Endothelial cell of umbilical vein (primary cell): ENCODE data around the gene LCE3D. TPM values are rescaled to one million over a fixed set of nuclear protein-coding genes. Genes with fewer than 3 reads are reported as not detected.

Experiments used
- BruUV-seq: library from RNA; stranded (reverse); fragments of 400-500 nt; replicated peaks from 2 replicates; lab custom pipeline; 2021; lab: Mats Ljungman, UMichigan
- CTCF ChIA-PET: fragments of 300-600, 350-600 bp; sonication (Branson Sonifier 250); formaldehyde crosslinking; loops from one replicate; lab custom pipeline; 2021; ENCODE audit warnings: antibody characterized with exemption, inconsistent platforms; lab: Charles Lee
- POLR2A ChIA-PET: fragments of 300-600, 350-600 bp; sonication (Branson Sonifier 250); formaldehyde crosslinking; loops from one replicate; lab custom pipeline; 2021; ENCODE audit warnings: antibody characterized with exemption, inconsistent platforms; lab: Charles Lee
- DNase-seq: peaks from one replicate; pipeline ENCODE4 v3.0.0-alpha.2; 2011; ENCODE audit warnings: low read depth, low spot score
- FAIRE-seq: peaks from 2 replicates; lab custom pipeline; 2011; peaks lifted over from hg19 to GRCh38; lab: Jason Lieb, UNC
- H2AFZ ChIP-seq: 2 replicates; pipeline ENCODE4 v1.6.0; 2012; ENCODE audit warnings: low read depth, low read length, control low read depth, inconsistent platforms
- H3K27ac ChIP-seq: 2 replicates; pipeline ENCODE4 v1.5.1; 2011; ENCODE audit warnings: low read depth, mild to moderate bottlenecking, control low read depth, low read length, moderate library complexity; ENCODE audit not compliant: insufficient read depth
- H3K27me3 ChIP-seq, 2 experiments: 2 replicates each; pipeline versions ENCODE4 v1.6.0 to v1.6.1; 2011; ENCODE audit warnings: low read length in 2 of 2, mixed read lengths in 1 of 2; ENCODE audit not compliant: control insufficient read depth in 2 of 2, insufficient read depth in 2 of 2
- H3K36me3 ChIP-seq, 2 experiments: 2 replicates in 1 of 2; 3 replicates in 1 of 2; pipeline ENCODE4 v1.5.1; 2011; ENCODE audit warnings: low read length in 2 of 2, mild to moderate bottlenecking in 1 of 2, moderate library complexity in 1 of 2; ENCODE audit not compliant: control insufficient read depth in 2 of 2, insufficient read depth in 2 of 2; ENCODE audit errors: extremely low read depth in 1 of 2
- H3K4me1 ChIP-seq: 3 replicates; pipeline ENCODE4 v1.5.1; 2011; ENCODE audit warnings: mild to moderate bottlenecking, low read length; ENCODE audit not compliant: control insufficient read depth, insufficient read depth; ENCODE audit errors: extremely low read depth
- H3K4me2 ChIP-seq: 2 replicates; pipeline ENCODE4 v1.6.1; 2011; ENCODE audit warnings: low read length, control low read depth, mixed read lengths; ENCODE audit not compliant: insufficient read depth
- H3K4me3 ChIP-seq, 3 experiments: fragments of 200-600 bp in 1 of 3; sonication (generic), shearing (Covaris generic) in 1 of 3; replicated peaks in 1 of 3; 2 replicates each; pipeline ENCODE4 v1.5.1; 2011 to 2016; ENCODE audit warnings: control low read depth in 3 of 3, low read length in 3 of 3, mild to moderate bottlenecking in 2 of 3, inconsistent platforms in 1 of 3, low read depth in 1 of 3, moderate library complexity in 1 of 3; ENCODE audit not compliant: insufficient read depth in 1 of 3
- H3K79me2 ChIP-seq: 2 replicates; pipeline ENCODE4 v1.6.0; 2012; ENCODE audit warnings: low read length, inconsistent platforms; ENCODE audit not compliant: control insufficient read depth, insufficient read depth
- H3K9ac ChIP-seq: replicated peaks from 2 replicates; pipeline ENCODE3; 2011; ENCODE audit warnings: low read length, control low read depth; ENCODE audit not compliant: insufficient read depth; ENCODE audit errors: extremely low read depth
- H3K9me1 ChIP-seq: replicated peaks from 3 replicates; pipeline ENCODE4 v1.6.0; 2011; ENCODE audit warnings: mild to moderate bottlenecking, low read length; ENCODE audit not compliant: control insufficient read depth, insufficient read depth; ENCODE audit errors: extremely low read depth
- H3K9me3 ChIP-seq: replicated peaks from 2 replicates; pipeline ENCODE4 v1.5.1; 2012; ENCODE audit warnings: low read length, inconsistent platforms; ENCODE audit not compliant: control insufficient read depth, insufficient read depth
- H4K20me1 ChIP-seq: replicated peaks from 2 replicates; pipeline ENCODE3; 2011; ENCODE audit warnings: mild to moderate bottlenecking, low read length; ENCODE audit not compliant: control insufficient read depth, insufficient read depth; ENCODE audit errors: extremely low read depth
- EZH2 ChIP-seq: IDR thresholded peaks from 2 replicates; pipeline ENCODE4 v1.6.1; 2012; ENCODE audit warnings: borderline replicate concordance, low read depth, mild to moderate bottlenecking, moderate library complexity, low read length, inconsistent platforms; ENCODE audit not compliant: severe bottlenecking
- FOS ChIP-seq: IDR thresholded peaks from 2 replicates; pipeline ENCODE4 v1.6.1; 2011; ENCODE audit warnings: mild to moderate bottlenecking, low read length, moderate library complexity, borderline replicate concordance; ENCODE audit not compliant: insufficient read depth
- GATA2 ChIP-seq: IDR thresholded peaks from 2 replicates; pipeline ENCODE4 v1.7.0; 2011; ENCODE audit warnings: low read depth, mild to moderate bottlenecking, moderate library complexity, mixed read lengths, low read length; ENCODE audit not compliant: insufficient read length, insufficient read depth
- JUN ChIP-seq: IDR thresholded peaks from 2 replicates; pipeline ENCODE4 v1.6.1; 2011; ENCODE audit warnings: borderline replicate concordance, low read depth; ENCODE audit not compliant: insufficient read length, insufficient read depth
- MYC ChIP-seq: IDR thresholded peaks from one replicate; pipeline ENCODE4 v1.6.1; 2011; ENCODE audit warnings: mild to moderate bottlenecking, low read depth, low read length
- POLR2A ChIP-seq: IDR thresholded peaks from 2 replicates; pipeline ENCODE4 v1.6.1; 2012; ENCODE audit warnings: low read depth, mild to moderate bottlenecking, control low read depth, low read length
- POLR2AphosphoS5 ChIP-seq: IDR thresholded peaks from 2 replicates; pipeline ENCODE4 v1.6.1; 2012; ENCODE audit warnings: low read depth, mild to moderate bottlenecking, control low read depth, low read length, moderate library complexity; ENCODE audit not compliant: insufficient read depth
- dilution Hi-C: fragments of 300-500 bp; cut with MboI; formaldehyde crosslinking; loops from one replicate; pipeline ENCODE4 v1.15.0; 2019; ENCODE audit warnings: low sequenced_read_pairs; ENCODE audit not compliant: extremely low pct_ligation_motif_present
- intact Hi-C: fragments of 100-400 bp; cut with micrococcal nuclease; formaldehyde crosslinking; loops from one replicate; pipeline ENCODE4 v1.10.0; 2022
- polyA plus RNA-seq, 4 experiments: library from polyadenylated mRNA; depleted of rRNA in 3 of 4; stranded (reverse) in 3 of 4; unstranded in 1 of 4; fragments of >200 nt; gene quantifications; 2 replicates each; pipeline versions ENCODE4 v1.2.1 to v1.2.3, GENCODE V29; 2011 to 2012; ENCODE audit warnings: missing spikeins in 1 of 4
- total RNA-seq: library from RNA; stranded (reverse); gene quantifications from 2 replicates; pipeline ENCODE4 v1.2.3, GENCODE V29; 2021
- TF ChIP-seq, protein P1 (sequence below): IDR thresholded peaks from 2 replicates; pipeline ENCODE4 v1.6.1; 2011; ENCODE audit not compliant: insufficient read depth, insufficient read length
- TF ChIP-seq, protein P2 (sequence below), 2 donors: IDR thresholded peaks; 1 replicate in 1 of 2; 2 replicates in 1 of 2; pipeline ENCODE4 v1.5.1; 2011; ENCODE audit warnings: low read length in 2 of 2, mild to moderate bottlenecking in 2 of 2, moderate library complexity in 2 of 2, control low read depth in 1 of 2, inconsistent platforms in 1 of 2, low read depth in 1 of 2; ENCODE audit not compliant: insufficient read depth in 1 of 2; ENCODE audit errors: extremely low read depth in 1 of 2

Gene LCE3D
- total and polyA plus RNA-seq, 2 donors (not counting 3 experiments of a cell fraction or from before 2014, with no cell fraction given) = not detected

DNA sequence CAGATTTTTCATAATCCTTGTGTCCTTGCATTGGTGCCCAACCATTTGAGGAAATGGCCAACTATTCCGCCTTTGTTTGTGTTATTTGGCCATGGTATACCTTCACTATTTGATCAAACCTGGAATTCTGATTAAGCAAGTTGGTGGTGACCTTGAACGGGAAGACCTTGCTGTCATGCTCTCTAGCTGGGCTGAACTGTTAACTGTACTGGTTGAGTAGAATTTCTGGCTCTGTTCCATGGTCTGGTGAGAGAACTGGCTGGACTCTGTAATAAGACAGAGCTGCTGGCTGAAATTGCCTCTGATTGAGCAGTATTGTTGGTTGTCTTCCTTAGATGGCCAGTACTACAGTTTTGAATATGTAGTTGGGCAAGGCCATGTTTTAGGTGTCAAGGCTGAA, 16.7 kb upstream of the LCE3D start:
- no peaks in the 10 kb centered on the region for H3K36me3 ChIP-seq
- TF ChIP-seq POLR2AphosphoS5 = no peak
- TF ChIP-seq JUN = no peak
- TF ChIP-seq, protein P1, sequence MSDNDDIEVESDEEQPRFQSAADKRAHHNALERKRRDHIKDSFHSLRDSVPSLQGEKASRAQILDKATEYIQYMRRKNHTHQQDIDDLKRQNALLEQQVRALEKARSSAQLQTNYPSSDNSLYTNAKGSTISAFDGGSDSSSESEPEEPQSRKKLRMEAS = no peak
- TF ChIP-seq POLR2A = no peak
- no peak for TF ChIP-seq MYC
- TF ChIP-seq GATA2 = no peak
- TF ChIP-seq, protein P2, sequence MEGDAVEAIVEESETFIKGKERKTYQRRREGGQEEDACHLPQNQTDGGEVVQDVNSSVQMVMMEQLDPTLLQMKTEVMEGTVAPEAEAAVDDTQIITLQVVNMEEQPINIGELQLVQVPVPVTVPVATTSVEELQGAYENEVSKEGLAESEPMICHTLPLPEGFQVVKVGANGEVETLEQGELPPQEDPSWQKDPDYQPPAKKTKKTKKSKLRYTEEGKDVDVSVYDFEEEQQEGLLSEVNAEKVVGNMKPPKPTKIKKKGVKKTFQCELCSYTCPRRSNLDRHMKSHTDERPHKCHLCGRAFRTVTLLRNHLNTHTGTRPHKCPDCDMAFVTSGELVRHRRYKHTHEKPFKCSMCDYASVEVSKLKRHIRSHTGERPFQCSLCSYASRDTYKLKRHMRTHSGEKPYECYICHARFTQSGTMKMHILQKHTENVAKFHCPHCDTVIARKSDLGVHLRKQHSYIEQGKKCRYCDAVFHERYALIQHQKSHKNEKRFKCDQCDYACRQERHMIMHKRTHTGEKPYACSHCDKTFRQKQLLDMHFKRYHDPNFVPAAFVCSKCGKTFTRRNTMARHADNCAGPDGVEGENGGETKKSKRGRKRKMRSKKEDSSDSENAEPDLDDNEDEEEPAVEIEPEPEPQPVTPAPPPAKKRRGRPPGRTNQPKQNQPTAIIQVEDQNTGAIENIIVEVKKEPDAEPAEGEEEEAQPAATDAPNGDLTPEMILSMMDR (IDR thresholded peaks at IDR 0.05; ENCODE audit: extremely low read depth in 1 of 2, insufficient read depth in 1 of 2, low read depth in 1 of 2, low read length in 2 of 2) = no peak
- TF ChIP-seq EZH2 = no peak
- TF ChIP-seq FOS = no peak
- no peaks in the 10 kb centered on the region for H3K79me2 ChIP-seq
- BruUV-seq = no TSS peak
- intact Hi-C loops = no loop called here
- no peak overlapping the region for H3K9ac ChIP-seq
- H4K20me1 ChIP-seq = no peaks in the 10 kb centered on the region
- POLR2A ChIA-PET = no interaction called here
- H3K4me1 ChIP-seq = no peaks in the 10 kb centered on the region
- dilution Hi-C loops = no loop called here
- no peak overlapping the region for H3K27ac ChIP-seq
- no peaks in the 10 kb centered on the region for H3K9me1 ChIP-seq
- peaks cover 2% of the 10 kb centered on the region for H3K9me3 ChIP-seq
- CTCF ChIA-PET = no interaction called here
- H3K4me2 ChIP-seq = no peak overlapping the region
- no peak overlapping the region for H3K4me3 ChIP-seq
- no peak for DNase-seq
- no peak overlapping the region for H2AFZ ChIP-seq
- FAIRE-seq = no peak
- no peaks in the 10 kb centered on the region for H3K27me3 ChIP-seq
